Panc1 (cell line): ENCODE measurements around the gene PARM1.

Source experiments
- CTCF ChIP-seq: fragments of 450-650 bp; IDR thresholded peaks from 2 replicates; pipeline ENCODE4 v1.5.1; 2017; ENCODE audit warnings: mild to moderate bottlenecking
- POLR2AphosphoS5 ChIP-seq: IDR thresholded peaks from 2 replicates; pipeline ENCODE4 v1.6.1; 2012; ENCODE audit warnings: mild to moderate bottlenecking, low read depth, low read length, moderate library complexity
- REST ChIP-seq, 2 experiments: IDR thresholded peaks; 2 replicates each; pipeline ENCODE4 v1.6.1; 2011 to 2012; ENCODE audit warnings: low read depth in 2 of 2, control low read depth in 1 of 2, low read length in 1 of 2, mild to moderate bottlenecking in 1 of 2, moderate library complexity in 1 of 2; ENCODE audit not compliant: insufficient read depth in 1 of 2
- SIN3A ChIP-seq: IDR thresholded peaks from 2 replicates; pipeline ENCODE4 v1.6.1; 2012; ENCODE audit warnings: low read depth, mild to moderate bottlenecking, low read length, moderate library complexity, borderline replicate concordance; ENCODE audit not compliant: insufficient read depth
- TCF7L2 ChIP-seq: IDR thresholded peaks from 2 replicates; pipeline ENCODE4 v1.6.1; 2011; ENCODE audit warnings: mild to moderate bottlenecking, low read depth, low read length, inconsistent platforms

GRCh38 chr4:74946196-74946595 is 13.3 kb downstream of the PARM1 start:
- TF ChIP-seq CTCF (no peak), POLR2AphosphoS5 (no peak), REST (IDR thresholded peaks at IDR 0.05; ENCODE audit: insufficient read depth in 1 of 2, low read depth in 2 of 2, low read length in 1 of 2) (no peak), TCF7L2 (no peak), SIN3A (no peak)
